Liver (tissue), 9 donors: Measurements from ENCODE around the gene LRPAP1. TPM values are rescaled to one million over a fixed set of nuclear protein-coding genes. Genes with fewer than 3 reads are reported as not detected.

Experiments used
- DNase-seq: peaks from one replicate; pipeline ENCODE4 v3.0.0-alpha.2; 2017; ENCODE audit warnings: low spot score
- H3K27ac ChIP-seq, 2 donors: one replicate each; pipeline ENCODE4 v1.7.0; 2013; ENCODE audit warnings: inconsistent platforms in 2 of 2, low read length in 2 of 2, control low read depth in 1 of 2, low read depth in 1 of 2, mild to moderate bottlenecking in 1 of 2
- H3K27me3 ChIP-seq, 4 donors: one replicate each; pipeline versions ENCODE4 v1.6.1 to v1.7.0; 2013; ENCODE audit warnings: low read length in 3 of 4, inconsistent platforms in 1 of 4, mild to moderate bottlenecking in 1 of 4, moderate library complexity in 1 of 4; ENCODE audit not compliant: control insufficient read depth in 4 of 4, insufficient read depth in 4 of 4
- H3K36me3 ChIP-seq, 4 donors: one replicate each; pipeline versions ENCODE4 v1.6.1 to v1.7.0; 2013; ENCODE audit warnings: low read length in 3 of 4, mild to moderate bottlenecking in 3 of 4, low read depth in 1 of 4, moderate library complexity in 1 of 4; ENCODE audit not compliant: control insufficient read depth in 4 of 4, insufficient read depth in 3 of 4
- H3K4me1 ChIP-seq, 4 donors: one replicate each; pipeline versions ENCODE4 v1.6.1 to v1.7.0; 2013; ENCODE audit warnings: low read length in 3 of 4, mild to moderate bottlenecking in 3 of 4, moderate library complexity in 1 of 4; ENCODE audit not compliant: control insufficient read depth in 4 of 4, insufficient read depth in 4 of 4
- H3K4me3 ChIP-seq, 3 donors: one replicate each; pipeline versions ENCODE4 v1.6.1 to v1.7.0; 2013; ENCODE audit warnings: low read length in 3 of 3, control low read depth in 1 of 3, low read depth in 1 of 3, mild to moderate bottlenecking in 1 of 3
- H3K9ac ChIP-seq, 2 donors: one replicate each; pipeline ENCODE4 v1.7.0; 2013; ENCODE audit warnings: low read length in 2 of 2, mild to moderate bottlenecking in 2 of 2, moderate library complexity in 2 of 2, control low read depth in 1 of 2, low read depth in 1 of 2
- H3K9me3 ChIP-seq, 4 donors: one replicate each; pipeline versions ENCODE4 v1.6.1 to v1.7.0; 2013; ENCODE audit warnings: low read length in 3 of 4; ENCODE audit not compliant: control insufficient read depth in 4 of 4
- CTCF ChIP-seq: fragments of 150-350 bp; IDR thresholded peaks from 2 replicates; pipeline ENCODE4 v1.5.1; 2017; ENCODE audit warnings: improper control_type of control experiment, low read depth, low read length; ENCODE audit not compliant: missing input control
- EGR1 ChIP-seq, 2 donors: IDR thresholded peaks; 2 replicates each; pipeline ENCODE4 v1.6.1; 2016 to 2018; ENCODE audit warnings: antibody characterized with exemption in 2 of 2, low read depth in 2 of 2
- FOXA2 ChIP-seq: IDR thresholded peaks from 2 replicates; pipeline ENCODE4 v1.6.1; 2016; ENCODE audit warnings: antibody characterized with exemption
- HNF4G ChIP-seq: IDR thresholded peaks from 2 replicates; pipeline ENCODE4 v1.6.1; 2016; ENCODE audit warnings: antibody characterized with exemption
- RAD21 ChIP-seq, 2 donors: IDR thresholded peaks; 2 replicates each; pipeline ENCODE4 v1.6.1; 2016; ENCODE audit warnings: antibody characterized with exemption in 2 of 2, mild to moderate bottlenecking in 2 of 2
- RXRA ChIP-seq, 2 donors: IDR thresholded peaks; 2 replicates each; pipeline ENCODE4 v1.6.1; 2017 to 2018; ENCODE audit warnings: antibody characterized with exemption in 2 of 2, mild to moderate bottlenecking in 1 of 2
- SP1 ChIP-seq: IDR thresholded peaks from 2 replicates; pipeline ENCODE4 v1.6.1; 2018; ENCODE audit warnings: antibody characterized with exemption, mild to moderate bottlenecking
- ZBTB33 ChIP-seq: IDR thresholded peaks from 2 replicates; pipeline ENCODE4 v1.6.1; 2016; ENCODE audit warnings: antibody characterized with exemption
- WGBS: extraction: QIAGEN DNeasy Blood & Tissue Kit; methylation state at CpG from one replicate; pipeline ENCODE4 v1.1.7; 2013; 5-methylcytosine and 5-hydroxymethylcytosine counted together
- polyA plus RNA-seq, 2 donors: library from polyadenylated mRNA; stranded (reverse) in 1 of 2; unstranded in 1 of 2; fragments of 200-250 nt in 1 of 2; fragments of >200 nt in 1 of 2; fragmentation: Nextera tagmentation in 1 of 2; extraction: Ambion mirVana in 1 of 2; gene quantifications; one replicate each; pipeline versions ENCODE4 v1.2.1 to v1.2.3, GENCODE V29; 2013 to 2015
- total RNA-seq, 2 donors: library from RNA; depleted of rRNA; stranded (reverse); fragments of >200 nt; gene quantifications; one replicate each; pipeline ENCODE4 v1.2.3, GENCODE V29; 2014
- TF ChIP-seq, protein P1 (sequence below): IDR thresholded peaks from 2 replicates; pipeline ENCODE4 v1.6.1; 2016; ENCODE audit warnings: antibody characterized with exemption
- TF ChIP-seq, protein P2 (sequence below): IDR thresholded peaks from 2 replicates; pipeline ENCODE4 v1.6.1; 2016; ENCODE audit warnings: antibody characterized with exemption, mild to moderate bottlenecking
- donor health status: healthy.
- donor health status: healthy.
- donor health status: healthy.
- donor health status: healthy.
- donor health status: healthy.

Gene LRPAP1
- total and polyA plus RNA-seq, 4 donors: 46.1 to 134 (median 108) TPM

DNA sequence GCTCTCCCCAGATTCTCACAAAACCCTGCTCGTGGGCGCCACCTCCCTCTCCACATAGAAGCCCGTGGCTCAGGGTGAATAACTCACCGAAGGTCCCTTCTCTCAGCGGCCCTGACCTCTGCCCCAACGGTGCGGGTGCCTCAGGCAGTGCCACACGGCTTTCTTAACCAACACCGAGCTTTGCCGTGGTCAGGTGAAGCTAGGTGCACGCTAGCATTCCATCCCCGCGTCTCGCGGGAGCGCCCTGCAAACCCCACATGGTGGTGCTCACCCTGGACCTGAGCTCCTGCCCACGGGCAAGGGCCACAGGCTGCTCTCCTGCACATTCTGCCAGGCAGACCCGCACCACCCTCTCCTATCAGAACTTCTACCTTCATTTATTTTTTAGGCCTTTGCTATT, 18.4 kb downstream of the LRPAP1 start:
- Histone ChIP-seq H3K4me3 (no peak overlapping the region), H3K27me3 (no peaks in the 10 kb centered on the region), H3K4me1 (no peaks in the 10 kb centered on the region), H3K9me3 (no peaks in the 10 kb centered on the region), H3K9ac (no peak overlapping the region), H3K36me3 (peaks cover 24 to 86% (median 44%) of the 10 kb centered on the region in 4 donors), H3K27ac (no peak overlapping the region)
- no peak for DNase-seq
- no peak for TF ChIP-seq RAD21 (IDR thresholded peaks at IDR 0.05)
- TF ChIP-seq, protein P1, sequence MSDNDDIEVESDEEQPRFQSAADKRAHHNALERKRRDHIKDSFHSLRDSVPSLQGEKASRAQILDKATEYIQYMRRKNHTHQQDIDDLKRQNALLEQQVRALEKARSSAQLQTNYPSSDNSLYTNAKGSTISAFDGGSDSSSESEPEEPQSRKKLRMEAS: no peak
- no peak for TF ChIP-seq FOXA2
- TF ChIP-seq CTCF: no peak
- WGBS: 96% methylated on average over 18 of the region's 18 CpGs

DNA sequence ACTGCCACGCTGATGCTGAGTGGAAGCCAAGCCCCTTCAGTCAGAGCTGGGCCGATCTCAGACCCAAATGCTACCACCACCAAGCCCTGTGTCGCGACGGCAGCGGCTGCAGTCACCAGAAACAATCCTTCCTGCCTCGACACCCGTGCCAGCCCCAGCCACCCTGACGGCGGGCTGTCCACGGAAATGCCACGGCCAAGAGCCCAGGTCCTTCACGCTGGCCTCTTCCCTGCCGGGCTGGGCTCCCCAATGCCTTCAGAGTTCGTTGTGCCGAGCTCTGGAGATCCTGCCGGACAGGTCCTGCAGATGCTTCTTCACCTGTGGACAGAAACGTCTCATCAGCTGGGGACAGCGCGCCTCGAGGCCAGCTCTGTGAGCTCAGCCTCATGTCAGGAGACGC, 19.5 kb downstream of the LRPAP1 start:
- 95% methylated on average over 22 of the region's 22 CpGs for WGBS
- Histone ChIP-seq H3K9me3 (no peaks in the 10 kb centered on the region), H3K9ac (no peak overlapping the region)

More for the DNA sequence above, 19.5 kb downstream of the LRPAP1 start:
- TF ChIP-seq FOXA2 (no peak), EGR1 (IDR thresholded peaks at IDR 0.05; ENCODE audit: low read depth in 2 of 2) (no peak), SP1 (no peak), ZBTB33 (no peak), CTCF (no peak), RAD21 (IDR thresholded peaks at IDR 0.05) (no peak), HNF4G (no peak), RXRA (IDR thresholded peaks at IDR 0.05) (no peak)
- TF ChIP-seq, protein P2, sequence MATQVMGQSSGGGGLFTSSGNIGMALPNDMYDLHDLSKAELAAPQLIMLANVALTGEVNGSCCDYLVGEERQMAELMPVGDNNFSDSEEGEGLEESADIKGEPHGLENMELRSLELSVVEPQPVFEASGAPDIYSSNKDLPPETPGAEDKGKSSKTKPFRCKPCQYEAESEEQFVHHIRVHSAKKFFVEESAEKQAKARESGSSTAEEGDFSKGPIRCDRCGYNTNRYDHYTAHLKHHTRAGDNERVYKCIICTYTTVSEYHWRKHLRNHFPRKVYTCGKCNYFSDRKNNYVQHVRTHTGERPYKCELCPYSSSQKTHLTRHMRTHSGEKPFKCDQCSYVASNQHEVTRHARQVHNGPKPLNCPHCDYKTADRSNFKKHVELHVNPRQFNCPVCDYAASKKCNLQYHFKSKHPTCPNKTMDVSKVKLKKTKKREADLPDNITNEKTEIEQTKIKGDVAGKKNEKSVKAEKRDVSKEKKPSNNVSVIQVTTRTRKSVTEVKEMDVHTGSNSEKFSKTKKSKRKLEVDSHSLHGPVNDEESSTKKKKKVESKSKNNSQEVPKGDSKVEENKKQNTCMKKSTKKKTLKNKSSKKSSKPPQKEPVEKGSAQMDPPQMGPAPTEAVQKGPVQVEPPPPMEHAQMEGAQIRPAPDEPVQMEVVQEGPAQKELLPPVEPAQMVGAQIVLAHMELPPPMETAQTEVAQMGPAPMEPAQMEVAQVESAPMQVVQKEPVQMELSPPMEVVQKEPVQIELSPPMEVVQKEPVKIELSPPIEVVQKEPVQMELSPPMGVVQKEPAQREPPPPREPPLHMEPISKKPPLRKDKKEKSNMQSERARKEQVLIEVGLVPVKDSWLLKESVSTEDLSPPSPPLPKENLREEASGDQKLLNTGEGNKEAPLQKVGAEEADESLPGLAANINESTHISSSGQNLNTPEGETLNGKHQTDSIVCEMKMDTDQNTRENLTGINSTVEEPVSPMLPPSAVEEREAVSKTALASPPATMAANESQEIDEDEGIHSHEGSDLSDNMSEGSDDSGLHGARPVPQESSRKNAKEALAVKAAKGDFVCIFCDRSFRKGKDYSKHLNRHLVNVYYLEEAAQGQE: no peak
- Histone ChIP-seq H3K27me3 (no peaks in the 10 kb centered on the region), H3K27ac (no peak overlapping the region), H3K36me3 (peaks cover 27 to 86% (median 43%) of the 10 kb centered on the region in 4 donors), H3K4me3 (no peak overlapping the region), H3K4me1 (no peaks in the 10 kb centered on the region)
- no peak for DNase-seq
